GM12873 (cell line): Measurements from ENCODE around the gene AASDH.

Experiments used
- CTCF ChIP-seq: IDR thresholded peaks from 2 replicates; pipeline ENCODE4 v1.5.1; 2012; ENCODE audit warnings: low read depth, mild to moderate bottlenecking, moderate library complexity, low read length, control low read depth; ENCODE audit not compliant: insufficient read depth; ENCODE audit errors: missing control alignments

Gene AASDH

GRCh38 chr4:56409511-56410090 is 22.3 kb upstream of the AASDH start:
- no peak for TF ChIP-seq CTCF

GRCh38 chr4:56408978-56409377 is 21.7 kb upstream of the AASDH start:
- TF ChIP-seq CTCF: no peak

- no peak for TF ChIP-seq CTCF
These were observed 18.9 kb upstream of the AASDH start for GRCh38 chr4:56406151-56406550.

- TF ChIP-seq CTCF: no peak
These were observed 17.7 kb upstream of the AASDH start for GRCh38 chr4:56405016-56405415.

GRCh38 chr4:56400560-56400959 is 13.3 kb upstream of the AASDH start:
- no peak for TF ChIP-seq CTCF

GRCh38 chr4:56391270-56391669 is 4.0 kb upstream of the AASDH start:
- no peak for TF ChIP-seq CTCF

GRCh38 chr4:56389558-56389957 is 2.3 kb upstream of the AASDH start:
- TF ChIP-seq CTCF: no peak
